GM12874 (cell line): ENCODE results near the gene ARHGEF40.

Experiments
- TF ChIP-seq, protein P1 (sequence below): IDR thresholded peaks from 2 replicates; pipeline ENCODE4 v1.5.1; 2011; ENCODE audit warnings: low read depth, mild to moderate bottlenecking, control low read depth, low read length, moderate library complexity; ENCODE audit not compliant: insufficient read depth

Gene ARHGEF40

DNA sequence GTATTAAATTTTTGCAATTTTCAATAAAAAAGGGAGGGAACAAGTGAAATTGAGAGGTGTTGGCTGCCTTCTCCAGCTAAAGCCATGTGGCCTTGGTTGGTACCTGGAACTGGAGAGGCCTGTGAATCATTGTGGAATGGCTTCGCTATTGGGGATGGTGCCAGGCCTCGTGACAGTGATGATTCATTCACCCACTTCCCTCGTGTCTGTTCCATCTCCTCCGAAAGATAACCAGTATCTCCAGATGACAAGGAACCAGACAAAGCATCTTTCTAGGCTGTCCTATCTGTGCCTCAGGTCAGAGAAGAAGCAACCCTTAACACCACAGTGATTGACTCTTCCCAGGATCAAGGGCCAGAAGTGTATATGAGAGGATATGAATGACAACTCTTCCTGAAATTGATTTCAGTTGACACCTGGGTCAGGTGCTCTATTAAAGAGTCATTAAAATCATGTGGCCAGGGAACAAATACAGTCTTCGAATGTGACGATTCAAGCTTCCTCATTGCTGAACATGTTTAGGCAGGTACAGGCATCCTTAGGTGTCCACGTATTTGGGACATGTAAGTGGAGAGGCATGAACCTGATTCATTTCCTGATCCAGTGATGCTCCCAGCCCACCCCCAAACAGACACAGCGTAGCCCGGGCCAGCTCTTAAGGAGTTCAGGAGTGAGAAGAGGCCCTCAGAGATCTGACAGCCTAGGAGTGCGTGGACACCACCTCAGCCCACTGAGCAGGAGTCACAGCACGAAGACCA lies 28.2 kb upstream of the ARHGEF40 start, which contains the start of gene RNASE7:
TSS of gene RNASE7 (plus strand) at position 687 of the 758 bp plus-strand sequence. CDS start 631 bp downstream, outside the sequence.
- TF ChIP-seq, protein P1, sequence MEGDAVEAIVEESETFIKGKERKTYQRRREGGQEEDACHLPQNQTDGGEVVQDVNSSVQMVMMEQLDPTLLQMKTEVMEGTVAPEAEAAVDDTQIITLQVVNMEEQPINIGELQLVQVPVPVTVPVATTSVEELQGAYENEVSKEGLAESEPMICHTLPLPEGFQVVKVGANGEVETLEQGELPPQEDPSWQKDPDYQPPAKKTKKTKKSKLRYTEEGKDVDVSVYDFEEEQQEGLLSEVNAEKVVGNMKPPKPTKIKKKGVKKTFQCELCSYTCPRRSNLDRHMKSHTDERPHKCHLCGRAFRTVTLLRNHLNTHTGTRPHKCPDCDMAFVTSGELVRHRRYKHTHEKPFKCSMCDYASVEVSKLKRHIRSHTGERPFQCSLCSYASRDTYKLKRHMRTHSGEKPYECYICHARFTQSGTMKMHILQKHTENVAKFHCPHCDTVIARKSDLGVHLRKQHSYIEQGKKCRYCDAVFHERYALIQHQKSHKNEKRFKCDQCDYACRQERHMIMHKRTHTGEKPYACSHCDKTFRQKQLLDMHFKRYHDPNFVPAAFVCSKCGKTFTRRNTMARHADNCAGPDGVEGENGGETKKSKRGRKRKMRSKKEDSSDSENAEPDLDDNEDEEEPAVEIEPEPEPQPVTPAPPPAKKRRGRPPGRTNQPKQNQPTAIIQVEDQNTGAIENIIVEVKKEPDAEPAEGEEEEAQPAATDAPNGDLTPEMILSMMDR = no peak

DNA sequence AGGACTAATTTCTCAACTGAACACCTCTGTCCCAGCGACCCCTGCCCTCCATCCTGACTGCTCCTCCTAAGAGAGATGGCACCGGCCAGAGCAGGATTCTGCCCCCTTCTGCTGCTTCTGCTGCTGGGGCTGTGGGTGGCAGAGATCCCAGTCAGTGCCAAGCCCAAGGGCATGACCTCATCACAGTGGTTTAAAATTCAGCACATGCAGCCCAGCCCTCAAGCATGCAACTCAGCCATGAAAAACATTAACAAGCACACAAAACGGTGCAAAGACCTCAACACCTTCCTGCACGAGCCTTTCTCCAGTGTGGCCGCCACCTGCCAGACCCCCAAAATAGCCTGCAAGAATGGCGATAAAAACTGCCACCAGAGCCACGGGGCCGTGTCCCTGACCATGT lies 27.2 kb upstream of the ARHGEF40 start:
- TF ChIP-seq, protein P1 = no peak

DNA sequence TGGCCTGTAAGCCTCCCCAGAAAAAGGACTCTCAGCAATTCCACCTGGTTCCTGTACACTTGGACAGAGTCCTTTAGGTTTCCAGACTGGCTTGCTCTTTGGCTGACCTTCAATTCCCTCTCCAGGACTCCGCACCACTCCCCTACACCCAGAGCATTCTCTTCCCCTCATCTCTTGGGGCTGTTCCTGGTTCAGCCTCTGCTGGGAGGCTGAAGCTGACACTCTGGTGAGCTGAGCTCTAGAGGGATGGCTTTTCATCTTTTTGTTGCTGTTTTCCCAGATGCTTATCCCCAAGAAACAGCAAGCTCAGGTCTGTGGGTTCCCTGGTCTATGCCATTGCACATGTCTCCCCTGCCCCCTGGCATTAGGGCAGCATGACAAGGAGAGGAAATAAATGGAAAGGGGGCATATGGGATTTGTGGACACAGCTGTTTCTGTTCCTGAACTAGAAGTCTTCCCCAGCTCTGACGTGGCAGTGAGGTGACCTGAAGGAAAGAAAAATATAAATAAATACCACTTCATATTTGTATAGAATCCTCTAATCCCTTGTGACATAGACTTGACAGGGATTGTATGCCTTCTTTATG lies 26.6 kb upstream of the ARHGEF40 start:
- TF ChIP-seq, protein P1 = no peak

DNA sequence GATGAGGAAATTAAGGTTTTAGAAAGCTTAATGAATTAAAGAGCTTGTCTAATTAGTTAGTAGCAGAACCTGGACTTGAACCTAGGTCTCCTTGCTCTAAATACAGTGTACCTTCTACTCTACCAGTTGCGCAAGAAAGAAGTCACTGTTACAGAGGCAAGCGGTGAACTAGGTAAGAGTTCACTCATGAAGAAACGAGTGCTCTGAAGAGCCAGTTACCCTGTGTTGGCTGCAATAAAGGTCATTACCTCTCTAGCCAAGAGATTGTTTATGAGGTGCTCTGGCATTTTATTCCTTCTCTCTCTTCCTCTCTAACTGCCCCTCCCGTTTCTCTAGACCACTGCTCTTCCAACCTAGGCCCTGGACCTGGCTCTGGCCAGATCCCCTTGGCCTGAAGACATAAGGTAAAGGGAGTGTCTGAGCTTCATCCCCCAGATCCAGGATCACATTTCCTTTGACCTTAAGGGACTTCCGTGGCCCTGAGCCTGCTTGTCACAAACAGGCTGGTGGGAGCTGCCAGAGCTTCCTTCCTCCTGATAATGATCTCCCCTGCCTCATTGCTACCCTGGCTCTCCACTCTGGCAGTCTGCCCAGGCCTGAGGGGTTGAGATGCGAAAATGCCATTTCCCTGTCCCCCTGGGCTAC lies 26.0 kb upstream of the ARHGEF40 start:
- TF ChIP-seq, protein P1 = no peak

DNA sequence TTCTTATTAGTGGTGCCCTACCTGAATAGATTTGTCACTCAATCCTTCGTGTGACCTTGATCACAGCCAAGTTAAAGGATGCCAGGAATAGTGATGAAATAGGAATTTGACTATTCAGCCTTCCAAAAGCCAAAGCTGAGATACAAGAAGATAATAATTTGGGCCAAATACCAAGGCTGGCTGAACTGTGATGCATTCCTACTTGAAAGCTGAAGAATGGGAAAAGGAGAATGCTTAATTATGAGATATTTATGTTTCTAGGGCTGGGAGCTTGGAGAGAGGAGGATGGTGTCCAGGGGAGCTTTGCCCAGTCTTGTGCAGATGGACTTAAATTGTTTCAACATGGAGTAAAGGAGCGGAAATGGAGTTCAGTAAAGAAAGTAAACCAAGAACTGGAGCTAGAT lies 22.7 kb upstream of the ARHGEF40 start:
- TF ChIP-seq, protein P1 = no peak

DNA sequence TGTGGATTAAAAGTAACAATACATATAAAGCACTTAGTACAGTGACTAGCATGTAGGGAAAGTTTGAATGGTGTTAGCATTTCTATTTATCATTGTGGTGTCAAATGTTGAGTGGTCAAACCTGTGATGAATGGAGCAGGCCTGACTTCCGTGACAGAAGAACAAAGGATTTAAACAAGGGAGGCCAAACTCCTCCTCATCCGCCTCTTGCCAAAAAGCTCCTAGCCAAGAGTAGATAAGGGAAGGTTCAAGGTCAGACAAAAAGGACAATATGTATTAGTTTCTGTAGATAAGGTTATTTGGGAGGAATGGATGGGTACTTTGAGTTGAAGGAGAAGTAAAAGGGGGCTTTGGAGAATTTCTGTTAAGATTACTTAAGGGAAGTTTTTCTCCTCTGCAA lies 21.5 kb upstream of the ARHGEF40 start:
- TF ChIP-seq, protein P1 = no peak

DNA sequence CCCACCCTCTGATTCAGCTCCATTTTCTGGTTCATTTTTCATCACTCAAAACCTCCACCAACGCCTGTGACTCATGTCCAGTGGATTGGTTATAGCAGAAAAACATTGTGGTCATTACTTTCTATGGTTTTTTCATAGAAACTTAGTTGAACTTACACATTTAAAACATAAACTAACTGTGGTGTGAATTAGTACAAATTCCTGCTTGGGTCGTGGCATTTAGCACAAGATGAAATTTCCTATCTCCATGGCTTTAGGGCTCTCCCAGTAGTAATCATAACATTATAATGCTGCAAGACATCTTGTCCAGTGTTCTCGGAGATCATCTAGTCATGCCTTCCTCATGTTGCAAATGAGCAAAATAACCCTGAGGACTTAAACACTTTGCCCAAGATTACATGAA lies 20.8 kb upstream of the ARHGEF40 start:
- TF ChIP-seq, protein P1 = no peak
